ENCODE data around the gene ATG101.

ATG101 gene

DNA sequence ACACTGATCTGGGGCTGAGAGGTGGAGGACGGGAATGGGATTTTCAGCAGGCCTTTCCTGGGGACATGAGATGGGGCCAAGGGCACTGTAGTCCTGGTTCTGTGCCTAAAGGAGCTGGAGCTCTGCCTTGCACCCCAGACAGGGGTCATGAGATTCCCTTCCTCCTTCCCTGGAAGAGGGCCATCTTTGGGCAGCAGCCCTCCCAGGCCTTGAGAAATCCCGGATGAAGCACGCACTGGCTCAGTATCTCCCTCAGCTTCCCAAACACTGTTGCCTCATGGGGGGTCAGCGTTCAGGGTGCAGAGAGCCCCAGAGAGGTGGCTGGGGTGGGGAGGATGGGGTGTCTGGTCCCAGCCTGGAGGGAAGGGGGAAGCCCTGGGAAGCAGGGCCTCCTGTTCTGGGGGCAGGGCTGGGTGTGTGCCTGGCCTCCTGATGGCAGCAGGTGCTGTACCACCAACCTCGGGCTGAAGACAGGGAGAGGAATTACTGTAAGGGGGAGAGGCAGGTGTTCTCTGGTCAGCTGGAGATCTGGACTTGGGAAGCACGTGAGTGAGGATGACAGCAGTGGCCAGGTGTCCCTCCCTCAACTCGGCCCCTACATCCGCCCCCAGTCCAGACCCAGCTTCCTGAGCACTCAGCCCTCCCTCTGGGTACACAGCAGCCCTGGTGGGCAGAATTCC is 26.9 kb upstream of the ATG101 start:
- DNase-seq (ENCODE audit: low spot score), result no peak

DNA sequence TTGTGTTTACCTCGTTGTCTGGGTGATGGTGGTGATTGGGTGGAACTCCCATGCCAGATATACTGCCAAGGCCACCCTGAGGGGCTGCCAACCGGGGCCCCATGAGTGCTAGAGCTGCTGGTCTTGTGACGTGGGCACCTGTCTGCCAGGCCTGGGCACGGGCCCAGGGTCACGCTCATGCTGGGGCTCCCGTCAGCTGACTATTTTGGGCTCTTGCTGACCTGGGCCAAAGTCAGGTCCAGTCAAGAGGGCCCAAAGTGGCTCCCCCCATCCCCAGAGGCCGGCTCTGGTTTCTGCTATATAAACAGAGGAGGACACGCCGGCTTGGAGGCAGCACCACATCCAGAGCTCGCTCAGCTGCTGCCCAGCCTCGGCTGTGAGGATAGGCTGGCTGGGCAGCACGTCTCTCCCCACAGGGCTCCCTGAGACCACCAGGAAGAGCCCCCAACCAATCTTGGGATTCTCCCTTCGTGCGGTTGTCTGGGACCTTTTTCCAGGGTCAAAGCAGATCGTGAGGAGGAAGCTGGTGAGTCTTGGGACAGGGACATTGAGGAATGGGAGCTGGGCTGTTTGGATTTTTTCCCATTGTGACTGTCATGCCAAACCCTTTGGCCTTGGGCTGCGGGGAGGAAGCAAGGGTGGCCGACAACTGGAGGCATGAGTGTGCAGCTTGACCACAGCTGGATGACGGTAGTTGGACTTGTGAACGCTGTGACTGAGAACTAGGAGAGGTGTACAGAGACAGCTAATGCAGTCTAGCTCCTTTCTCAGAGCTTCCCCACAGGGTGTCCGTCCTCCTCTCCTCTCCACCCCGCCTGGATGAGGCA is 26.2 kb upstream of the ATG101 start:
- DNase-seq (ENCODE audit: low spot score), result no peak

DNA sequence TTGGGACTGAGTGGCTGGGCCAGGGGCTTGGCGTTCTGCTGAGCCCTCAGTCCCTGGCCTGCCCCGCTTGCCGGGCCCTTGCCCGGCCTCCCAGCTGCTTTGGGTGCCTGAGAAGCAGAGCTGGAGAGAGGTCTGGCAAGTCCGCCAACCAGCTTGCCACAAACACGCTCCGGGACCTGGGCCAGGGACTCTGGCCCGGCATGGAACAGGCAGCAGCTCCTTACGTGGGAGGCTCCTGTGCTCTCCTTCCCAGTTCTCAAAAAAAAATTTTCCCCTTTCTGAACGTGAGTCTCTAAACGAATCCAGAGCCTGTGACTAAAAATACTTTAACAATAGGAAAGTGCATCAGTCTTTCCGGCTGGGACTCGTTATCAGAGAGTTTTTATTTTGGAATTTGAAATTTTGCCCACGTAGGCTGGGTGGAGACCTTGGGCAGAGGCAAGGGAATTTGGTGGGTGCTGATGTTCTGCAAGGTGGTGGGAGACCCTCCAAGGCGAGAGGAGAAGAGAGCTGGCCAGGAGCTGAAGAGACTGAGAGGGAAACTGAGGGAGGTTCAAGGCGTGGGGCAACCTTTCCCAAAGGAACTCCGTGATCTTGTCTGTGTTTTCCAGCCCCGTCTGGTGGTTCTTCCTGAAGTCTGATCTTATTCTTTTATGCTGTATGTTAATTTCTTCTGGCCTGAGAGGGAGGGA is 25.3 kb upstream of the ATG101 start:
- no peak for DNase-seq (ENCODE audit: low spot score)

DNA sequence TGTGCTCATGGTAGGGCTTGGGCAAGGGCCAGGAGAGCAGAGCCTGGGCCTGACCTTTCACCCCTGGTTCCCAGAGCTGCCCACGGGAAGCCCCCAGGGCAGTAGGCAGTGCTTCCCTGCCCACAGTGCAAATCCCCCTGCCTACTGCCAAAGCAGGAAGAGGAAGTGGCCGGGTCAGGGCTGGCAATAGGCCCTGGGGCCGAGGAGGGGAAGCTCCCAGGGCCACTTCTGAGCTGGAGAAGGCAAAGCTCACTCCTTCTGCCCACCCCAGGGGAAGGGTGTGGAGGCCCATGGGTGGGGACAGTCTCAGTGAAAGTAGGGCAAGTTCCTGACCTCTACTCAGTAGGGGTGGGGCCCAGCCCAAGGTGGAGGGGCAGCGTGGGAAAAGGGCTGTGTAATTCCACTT is 24.0 kb upstream of the ATG101 start:
- no peak for DNase-seq (ENCODE audit: low spot score)

DNA sequence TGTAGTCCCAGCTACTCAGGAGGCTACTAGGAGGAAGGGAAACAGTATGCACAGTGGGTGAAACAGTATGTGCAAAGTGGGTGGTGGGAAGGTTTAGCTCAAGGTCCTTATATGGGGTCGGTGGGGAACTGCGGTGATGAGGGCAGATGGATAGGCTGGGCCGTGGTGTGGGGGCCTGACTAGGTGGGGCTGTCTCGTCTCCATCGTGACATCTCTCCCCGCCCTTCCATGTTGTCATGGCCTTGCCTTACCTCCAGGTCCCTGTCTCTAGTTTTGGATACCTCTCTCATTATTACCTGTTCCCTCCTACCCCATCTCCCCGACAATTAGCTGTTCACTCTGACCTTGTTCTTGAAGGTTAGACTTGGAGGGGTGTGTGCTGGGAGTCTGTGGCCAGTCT is 22.9 kb upstream of the ATG101 start:
- no peak for DNase-seq (ENCODE audit: low spot score)

DNA sequence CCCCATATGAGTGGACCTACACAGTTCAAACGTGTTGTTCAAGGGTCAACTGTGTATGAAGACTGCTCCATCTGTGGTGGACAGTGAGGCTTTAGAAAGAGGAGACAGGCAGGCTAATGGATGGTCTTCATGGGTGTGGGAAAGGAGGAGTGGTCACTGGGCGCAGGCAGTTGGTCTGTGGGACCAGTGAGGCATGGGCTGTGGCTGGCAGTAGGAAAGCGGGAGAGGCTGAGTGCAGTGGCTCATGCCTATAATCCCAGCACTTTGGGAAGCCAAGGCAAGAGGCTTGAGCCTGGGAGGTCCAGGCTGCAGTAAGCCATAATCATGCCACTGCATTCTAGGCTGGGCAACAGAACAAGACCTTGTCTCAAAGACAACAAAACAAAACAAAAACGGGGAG is 20.5 kb upstream of the ATG101 start:
- DNase-seq (ENCODE audit: low spot score), result no peak

DNA sequence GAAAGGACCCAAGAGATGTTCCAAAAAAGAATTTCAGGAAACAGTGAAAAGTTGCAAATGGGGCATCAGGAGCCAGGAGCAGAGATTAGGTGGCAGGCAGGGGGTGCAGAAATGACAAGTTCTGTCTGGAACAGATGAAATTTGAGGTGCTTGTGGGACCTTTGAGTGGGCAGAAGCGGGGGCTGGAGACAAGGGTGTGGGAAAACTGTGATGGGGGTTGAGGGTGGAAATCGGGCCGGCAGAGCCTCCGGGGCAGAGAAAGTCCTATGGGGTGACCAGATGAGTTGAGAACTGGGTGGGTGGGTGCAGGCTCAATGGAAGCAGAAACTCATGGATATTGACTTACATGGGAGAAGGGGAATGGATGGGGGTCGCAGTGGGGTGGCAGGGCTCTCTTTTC is 20.1 kb upstream of the ATG101 start:
- DNase-seq (ENCODE audit: low spot score), result no peak

DNA sequence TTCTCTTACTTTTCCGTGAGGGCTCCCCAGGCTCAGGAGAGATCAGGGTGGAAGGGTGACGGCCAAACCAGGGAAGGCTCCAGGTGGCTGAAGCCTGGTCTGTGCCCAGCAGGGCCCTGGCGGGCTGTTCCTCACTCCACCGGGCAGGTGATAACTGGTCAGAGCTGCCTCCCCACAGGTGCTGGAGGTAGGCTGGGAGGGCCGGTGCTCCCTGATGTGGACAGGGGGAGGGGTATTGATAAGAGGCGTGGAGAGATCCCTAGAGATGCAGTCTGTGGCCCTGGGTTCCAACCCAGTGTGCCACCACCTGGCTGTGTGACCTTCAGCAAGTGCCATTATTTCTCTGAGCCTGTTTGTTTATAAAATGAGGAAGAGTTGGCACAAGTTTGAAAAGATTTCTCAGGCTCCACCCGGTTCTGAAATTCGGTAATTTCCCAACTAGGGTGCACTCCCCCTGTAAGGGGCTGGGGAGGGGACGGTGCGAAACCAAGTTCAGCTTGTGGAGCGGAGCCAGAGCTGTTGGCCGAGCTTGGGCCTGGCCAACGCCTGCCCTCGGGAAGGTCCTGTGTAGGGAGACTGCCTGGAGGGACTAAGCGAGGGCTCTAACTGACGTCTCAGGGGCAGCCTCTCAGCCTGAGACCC is 19.5 kb upstream of the ATG101 start:
- DNase-seq (ENCODE audit: low spot score), result peak; percentile 64

DNA sequence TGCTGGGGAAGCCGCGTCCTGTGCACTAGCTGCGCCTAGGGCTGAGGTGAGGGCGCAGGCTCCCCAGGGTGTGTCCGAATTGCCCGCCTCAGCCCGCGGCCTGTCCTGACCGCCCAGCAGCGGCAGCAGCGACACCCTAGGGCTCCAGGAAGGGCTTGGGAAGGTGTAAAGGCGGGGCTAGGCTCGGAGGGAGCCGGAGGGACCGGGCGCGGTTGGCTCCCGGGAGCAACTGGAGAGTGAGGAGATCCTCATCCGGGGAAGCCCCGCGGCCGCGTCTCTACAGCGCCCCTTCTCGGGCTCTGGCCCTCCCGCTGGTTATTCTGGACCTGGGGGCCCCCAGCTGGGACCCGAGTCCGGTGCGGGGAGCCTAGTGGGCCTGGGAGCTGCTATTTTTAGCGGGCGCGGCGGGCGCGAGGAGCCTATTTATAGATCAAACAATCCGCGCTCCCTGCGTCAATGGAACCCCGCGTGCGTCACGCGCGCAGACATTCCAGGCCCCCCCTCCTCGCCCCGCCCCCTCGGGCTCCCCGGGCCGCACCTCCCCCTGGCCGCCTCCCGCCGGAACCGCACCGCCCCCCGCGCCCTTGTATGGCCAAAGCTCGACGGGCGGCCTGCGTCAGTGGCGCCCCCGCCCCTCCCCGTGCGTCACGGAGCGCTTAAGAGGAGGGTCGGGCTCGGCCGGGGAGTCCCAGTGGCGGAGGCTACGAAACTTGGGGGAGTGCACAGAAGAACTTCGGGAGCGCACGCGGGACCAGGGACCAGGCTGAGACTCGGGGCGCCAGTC is 18.8 kb upstream of the ATG101 start, which contains the start of gene NR4A1:
NR4A1 (plus strand) TSS at position 685 of the 784 bp plus-strand sequence. CDS start 2,887 bp downstream, outside the sequence.
- peak; percentile 94 for DNase-seq (ENCODE audit: low spot score)

DNA sequence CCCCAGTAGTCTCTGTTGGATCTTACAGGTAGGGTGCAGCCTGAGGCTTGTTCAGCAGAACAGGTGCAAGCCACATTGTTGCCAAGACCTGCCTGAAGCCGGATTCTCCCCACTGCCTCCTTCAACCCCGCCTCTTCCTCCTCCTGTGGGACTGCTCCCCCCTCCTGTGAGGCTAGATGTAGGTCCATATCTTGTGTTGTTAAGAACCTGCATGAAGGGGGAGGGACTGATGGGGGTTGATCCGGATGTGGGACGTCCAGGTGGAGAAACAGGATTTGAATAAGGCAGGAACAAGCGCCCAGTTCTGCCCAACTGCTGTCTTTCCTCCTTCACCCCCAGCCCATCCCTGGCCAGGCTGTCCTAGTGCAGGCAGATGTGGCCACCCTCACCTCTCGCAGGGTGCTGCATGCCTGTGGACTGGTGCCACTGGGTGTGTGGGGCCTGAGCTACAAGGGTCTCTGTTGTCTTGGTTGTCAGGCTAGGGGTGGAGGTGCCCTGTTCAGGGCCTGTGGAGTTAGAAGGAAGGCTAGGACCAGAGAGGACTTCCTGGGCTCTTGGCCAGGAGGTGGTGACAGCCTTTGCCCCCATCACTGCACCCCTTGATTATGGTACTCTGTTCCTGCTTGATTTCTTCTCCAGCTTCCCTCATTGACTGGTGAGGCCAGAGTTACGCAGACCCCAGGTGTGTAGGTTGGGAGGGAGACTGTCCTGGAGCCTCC is 17.2 kb upstream of the ATG101 start:
- peak; percentile 52 for DNase-seq (ENCODE audit: low spot score)

DNA sequence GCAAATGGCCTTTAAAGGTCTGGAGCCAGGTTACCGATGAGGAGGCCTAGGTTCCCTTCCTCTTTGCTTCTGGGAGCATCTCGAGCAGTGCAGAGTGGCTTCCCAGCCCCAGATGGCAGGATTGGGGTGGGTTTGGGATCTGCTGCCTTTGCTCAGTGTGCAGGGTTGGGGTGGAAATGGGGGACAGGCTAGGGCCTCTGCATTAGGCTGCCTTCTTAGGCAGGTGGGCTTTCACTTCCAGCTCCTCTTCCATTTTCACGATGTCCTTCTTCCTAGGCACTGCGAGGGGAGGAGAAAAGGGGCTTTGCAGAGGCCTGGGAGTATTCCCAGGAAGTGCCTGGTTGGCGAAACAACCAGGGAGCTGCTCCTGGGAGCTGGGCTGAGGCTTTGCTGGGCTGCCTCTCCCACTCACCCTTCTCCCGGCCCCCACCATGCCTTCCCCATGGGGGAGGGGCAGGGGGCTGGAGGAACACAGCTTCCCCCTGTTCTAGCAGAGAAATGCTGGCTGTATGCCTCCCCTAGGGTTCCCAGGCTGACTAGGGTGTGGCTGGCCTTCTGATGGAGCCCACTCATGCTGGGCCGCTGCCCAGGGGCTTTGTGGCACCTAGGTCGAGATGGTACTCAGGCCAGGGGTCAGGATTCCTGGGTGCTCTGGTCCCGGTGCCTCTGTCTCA is 16.1 kb upstream of the ATG101 start:
- DNase-seq (ENCODE audit: low spot score), result no peak

DNA sequence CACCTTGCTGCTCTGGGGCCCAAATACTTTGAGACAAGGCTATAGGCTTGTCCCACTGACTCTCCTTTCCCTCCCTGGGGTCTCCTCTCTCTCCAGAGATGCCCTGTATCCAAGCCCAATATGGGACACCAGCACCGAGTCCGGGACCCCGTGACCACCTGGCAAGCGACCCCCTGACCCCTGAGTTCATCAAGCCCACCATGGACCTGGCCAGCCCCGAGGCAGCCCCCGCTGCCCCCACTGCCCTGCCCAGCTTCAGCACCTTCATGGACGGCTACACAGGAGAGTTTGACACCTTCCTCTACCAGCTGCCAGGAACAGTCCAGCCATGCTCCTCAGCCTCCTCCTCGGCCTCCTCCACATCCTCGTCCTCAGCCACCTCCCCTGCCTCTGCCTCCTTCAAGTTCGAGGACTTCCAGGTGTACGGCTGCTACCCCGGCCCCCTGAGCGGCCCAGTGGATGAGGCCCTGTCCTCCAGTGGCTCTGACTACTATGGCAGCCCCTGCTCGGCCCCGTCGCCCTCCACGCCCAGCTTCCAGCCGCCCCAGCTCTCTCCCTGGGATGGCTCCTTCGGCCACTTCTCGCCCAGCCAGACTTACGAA is 15.4 kb upstream of the ATG101 start:
- no peak for DNase-seq (ENCODE audit: low spot score)

DNA sequence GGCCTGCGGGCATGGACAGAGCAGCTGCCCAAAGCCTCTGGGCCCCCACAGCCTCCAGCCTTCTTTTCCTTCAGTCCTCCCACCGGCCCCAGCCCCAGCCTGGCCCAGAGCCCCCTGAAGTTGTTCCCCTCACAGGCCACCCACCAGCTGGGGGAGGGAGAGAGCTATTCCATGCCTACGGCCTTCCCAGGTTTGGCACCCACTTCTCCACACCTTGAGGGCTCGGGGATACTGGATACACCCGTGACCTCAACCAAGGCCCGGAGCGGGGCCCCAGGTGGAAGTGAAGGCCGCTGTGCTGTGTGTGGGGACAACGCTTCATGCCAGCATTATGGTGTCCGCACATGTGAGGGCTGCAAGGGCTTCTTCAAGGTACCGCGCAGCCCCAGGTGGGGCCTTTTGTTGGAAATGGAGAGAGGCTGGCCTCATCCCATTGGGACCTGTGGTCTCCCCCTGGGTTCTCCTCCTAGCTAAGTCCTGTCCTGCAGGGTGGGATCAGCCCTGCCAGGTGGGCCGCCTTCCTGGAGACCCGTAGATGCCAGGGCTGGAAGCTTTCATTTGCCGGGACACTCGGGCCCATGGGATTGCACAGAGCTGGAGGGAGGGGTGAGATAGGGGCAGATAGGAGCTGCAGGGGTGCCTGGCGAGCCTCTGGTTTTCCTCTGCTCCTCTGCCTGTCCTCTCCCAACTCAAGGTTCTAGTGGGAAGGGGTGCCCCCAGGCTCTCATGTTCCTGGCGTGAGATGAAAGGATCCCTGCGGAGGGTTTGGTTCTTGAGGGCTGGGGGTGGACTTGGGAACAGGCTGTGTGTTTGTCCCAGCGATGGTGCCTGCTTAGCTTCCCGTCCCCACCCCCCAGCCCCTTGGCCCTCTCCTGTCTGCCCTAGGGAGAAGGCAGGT is 14.7 kb upstream of the ATG101 start:
- DNase-seq (ENCODE audit: low spot score), result no peak

DNA sequence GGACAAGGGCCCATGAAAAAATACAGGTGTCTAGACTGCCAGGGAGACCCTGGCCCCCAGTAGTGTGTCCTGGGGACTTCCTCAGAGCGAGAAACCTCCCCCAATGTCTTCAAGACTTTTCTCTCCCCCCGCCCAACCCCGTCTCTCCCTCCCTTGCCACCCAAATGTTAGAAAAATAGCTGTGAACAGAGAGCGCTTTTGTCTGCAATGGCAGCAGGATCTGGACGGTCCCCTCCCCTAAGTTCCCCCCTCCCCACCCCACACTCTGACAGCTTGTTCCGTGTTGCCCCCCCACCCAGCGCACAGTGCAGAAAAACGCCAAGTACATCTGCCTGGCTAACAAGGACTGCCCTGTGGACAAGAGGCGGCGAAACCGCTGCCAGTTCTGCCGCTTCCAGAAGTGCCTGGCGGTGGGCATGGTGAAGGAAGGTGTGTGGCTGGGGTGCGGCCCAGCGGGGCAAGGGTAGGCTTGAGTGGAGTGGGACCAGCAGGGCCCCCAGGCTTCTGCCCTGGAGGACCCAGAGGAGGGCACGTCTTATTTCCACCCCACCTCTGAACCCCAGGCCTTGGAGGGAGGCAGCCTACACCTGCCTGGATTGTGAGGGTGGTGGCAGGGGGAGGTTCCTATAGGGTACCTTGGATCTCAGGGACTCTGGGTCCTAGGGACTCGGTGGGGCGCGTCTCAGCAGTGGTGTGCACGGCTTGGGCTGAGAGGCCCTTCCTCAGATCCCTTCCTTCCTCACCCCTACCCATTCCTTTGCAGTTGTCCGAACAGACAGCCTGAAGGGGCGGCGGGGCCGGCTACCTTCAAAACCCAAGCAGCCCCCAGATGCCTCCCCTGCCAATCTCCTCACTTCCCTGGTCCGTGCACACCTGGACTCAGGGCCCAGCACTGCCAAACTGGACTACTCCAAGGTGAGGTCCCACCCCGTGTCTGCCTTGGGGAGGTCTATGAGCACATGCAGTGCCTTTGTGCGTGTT is 13.8 kb upstream of the ATG101 start:
- no peak for DNase-seq (ENCODE audit: low spot score)

DNA sequence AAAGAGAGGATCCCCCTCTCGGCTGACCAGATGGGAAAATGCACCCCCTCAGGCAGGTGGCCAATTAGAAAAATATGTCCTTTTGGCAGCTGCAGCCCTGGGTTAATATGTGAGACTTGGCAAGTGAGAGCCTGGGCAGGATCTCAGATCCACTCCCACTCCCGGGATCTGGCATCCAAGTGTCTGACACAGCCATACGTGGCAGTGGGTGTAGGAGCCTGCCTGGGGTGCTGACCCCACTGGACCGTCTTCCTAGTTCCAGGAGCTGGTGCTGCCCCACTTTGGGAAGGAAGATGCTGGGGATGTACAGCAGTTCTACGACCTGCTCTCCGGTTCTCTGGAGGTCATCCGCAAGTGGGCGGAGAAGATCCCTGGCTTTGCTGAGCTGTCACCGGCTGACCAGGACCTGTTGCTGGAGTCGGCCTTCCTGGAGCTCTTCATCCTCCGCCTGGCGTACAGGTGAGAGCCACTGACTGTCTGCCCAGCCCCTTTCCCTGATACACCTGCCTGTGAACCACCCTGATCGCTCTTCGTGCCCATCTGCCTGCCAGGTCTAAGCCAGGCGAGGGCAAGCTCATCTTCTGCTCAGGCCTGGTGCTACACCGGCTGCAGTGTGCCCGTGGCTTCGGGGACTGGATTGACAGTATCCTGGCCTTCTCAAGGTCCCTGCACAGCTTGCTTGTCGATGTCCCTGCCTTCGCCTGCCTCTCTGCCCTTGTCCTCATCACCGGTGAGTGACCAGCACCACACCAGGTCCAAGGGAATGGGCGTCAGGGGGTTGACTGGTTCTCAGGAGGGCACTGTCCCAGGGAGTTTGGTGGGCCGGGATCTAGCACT is 12.8 kb upstream of the ATG101 start:
- DNase-seq (ENCODE audit: low spot score), result no peak

Measured in NAMALWA (cell line).